ENCODE results near the gene OR13A1. TPM values are rescaled to one million over a fixed set of nuclear protein-coding genes. Genes with fewer than 3 reads are reported as not detected.
"Not testable (repeated sequence)": the region's sequence is repeated elsewhere in the genome, so short reads cannot be mapped to it uniquely, and the experiment has no call there.

The OR13A1 gene
- total and polyA plus RNA-seq, 11 donors: 0.04 to 0.16 (median 0.10) TPM; not detected in 8

DNA sequence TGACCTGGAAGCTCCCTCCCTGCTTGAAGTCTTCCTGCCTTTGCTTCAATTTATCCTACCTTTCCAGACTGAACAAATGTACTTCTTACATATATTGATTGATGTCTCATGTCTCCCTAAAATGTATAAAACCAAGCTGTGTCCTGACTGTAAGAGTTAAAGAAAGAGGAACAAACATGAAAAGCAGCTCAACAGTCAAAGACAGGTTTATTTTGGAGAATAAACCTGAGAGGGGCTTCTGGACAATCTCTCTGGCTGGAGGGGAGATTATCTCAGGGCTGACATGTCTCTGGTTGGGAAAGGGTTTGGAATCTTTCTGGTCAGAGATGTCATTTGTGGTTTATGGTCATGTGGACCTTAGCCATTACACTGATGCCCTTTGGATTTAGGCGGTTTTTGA, 41.0 kb downstream of the OR13A1 start:
- DNase-seq (no peak), ATAC-seq (no peak)
- Histone ChIP-seq H3K27ac (no peak overlapping the region), H3K27me3 (no peaks in the 10 kb centered on the region), H3K4me3 (no peak overlapping the region), H3K9me3 (peaks cover 0 to 13% (median 0%) of the 10 kb centered on the region in 12 donors), H3K4me1 (peaks cover 0 to under 1% (median 0%) of the 10 kb centered on the region in 12 donors), H3K36me3 (no peaks in the 10 kb centered on the region)
- WGBS, 4 donors: 86 to 93% (median 89%) methylated on average over 1 of the region's 1 CpG
- TF ChIP-seq CTCF (IDR thresholded peaks at IDR 0.05): no peak
- no peak for TF ChIP-seq POLR2A (IDR thresholded peaks at IDR 0.05)
- intact Hi-C loops (cut with DNase I): no loop called here

DNA sequence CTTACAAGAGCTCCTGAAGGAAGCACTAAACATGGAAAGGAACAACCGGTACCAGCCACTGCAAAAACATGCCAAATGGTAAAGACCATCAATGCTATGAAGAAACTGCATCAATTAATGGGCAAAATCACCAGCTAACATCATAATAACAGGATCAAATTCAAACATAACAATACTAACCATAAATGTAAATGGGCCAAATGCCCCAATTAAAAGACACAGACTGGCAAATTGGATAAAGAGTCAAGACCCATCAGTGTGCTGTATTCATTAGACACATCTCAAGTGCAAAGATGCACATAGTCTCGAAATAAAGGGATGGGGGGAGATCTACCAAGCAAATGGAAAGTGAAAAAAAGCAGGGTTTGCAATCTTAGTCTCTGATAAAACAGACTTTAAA, 47.6 kb downstream of the OR13A1 start:
- ATAC-seq; DNase-seq; intact Hi-C loops (cut with DNase I); H3K27ac ChIP-seq; H3K4me3 ChIP-seq; H3K4me1 ChIP-seq; H3K36me3 ChIP-seq: not testable (repeated sequence)
- 60 to 70% (median 67%) methylated on average over 2 of the region's 2 CpGs for WGBS, 4 donors
- Histone ChIP-seq H3K9me3 (peaks cover 0 to 29% (median 3%) of the 10 kb centered on the region in 12 donors), H3K27me3 (peaks cover 0 to 11% (median 0%) of the 10 kb centered on the region in 9 donors)

DNA sequence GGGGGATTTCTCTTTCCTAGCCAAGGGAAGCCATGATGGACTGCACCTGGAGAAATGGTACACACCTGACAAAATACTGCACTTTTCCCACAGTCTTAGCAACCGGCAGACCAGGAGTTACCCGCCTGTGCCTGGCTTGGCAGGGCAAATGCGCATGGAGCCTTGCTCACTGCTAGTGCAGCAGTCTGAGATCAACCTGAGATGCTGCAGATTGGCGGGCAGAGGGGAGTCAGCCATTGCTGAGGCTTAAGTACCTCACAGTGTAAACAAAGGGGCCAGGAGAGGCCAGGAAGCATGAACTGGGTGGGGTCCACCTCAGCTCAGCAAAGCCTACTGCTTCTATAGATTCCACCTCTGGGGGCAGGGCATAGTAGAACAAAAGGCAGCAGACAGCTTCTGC, 49.4 kb downstream of the OR13A1 start:
- DNase-seq (no peak), ATAC-seq (no peak)
- no peak overlapping the region for H3K4me3 ChIP-seq
- peaks cover 0 to 23% (median 0%) of the 10 kb centered on the region in 9 donors for H3K27me3 ChIP-seq
- TF ChIP-seq POLR2A (IDR thresholded peaks at IDR 0.05) (no peak), CTCF (IDR thresholded peaks at IDR 0.05) (no peak)
- 73 to 94% (median 89%) methylated on average over 4 of the region's 4 CpGs for WGBS, 4 donors
- intact Hi-C loops (cut with DNase I): no loop called here
- H3K27ac ChIP-seq: no peak overlapping the region
- H3K36me3 ChIP-seq: no peaks in the 10 kb centered on the region
- H3K9me3 ChIP-seq: peaks cover 0 to 29% (median 3%) of the 10 kb centered on the region in 12 donors
- H3K4me1 ChIP-seq: no peaks in the 10 kb centered on the region

- Histone ChIP-seq H3K9me3 (peaks cover 0 to 16% (median 3%) of the 10 kb centered on the region in 12 donors), H3K4me3 (no peak overlapping the region), H3K36me3 (no peaks in the 10 kb centered on the region), H3K27me3 (peaks cover 0 to 23% (median 0%) of the 10 kb centered on the region in 9 donors), H3K27ac (no peak overlapping the region), H3K4me1 (no peaks in the 10 kb centered on the region)
- ATAC-seq: no peak
- intact Hi-C loops (cut with DNase I): no loop called here
- TF ChIP-seq POLR2A (IDR thresholded peaks at IDR 0.05) (no peak), CTCF (IDR thresholded peaks at IDR 0.05) (no peak)
- WGBS, 4 donors: 55 to 73% (median 63%) methylated on average over 2 of the region's 2 CpGs
- DNase-seq: no peak
These were observed 53.5 kb downstream of the OR13A1 start for GRCh38 chr10:45261946-45262345.

DNA sequence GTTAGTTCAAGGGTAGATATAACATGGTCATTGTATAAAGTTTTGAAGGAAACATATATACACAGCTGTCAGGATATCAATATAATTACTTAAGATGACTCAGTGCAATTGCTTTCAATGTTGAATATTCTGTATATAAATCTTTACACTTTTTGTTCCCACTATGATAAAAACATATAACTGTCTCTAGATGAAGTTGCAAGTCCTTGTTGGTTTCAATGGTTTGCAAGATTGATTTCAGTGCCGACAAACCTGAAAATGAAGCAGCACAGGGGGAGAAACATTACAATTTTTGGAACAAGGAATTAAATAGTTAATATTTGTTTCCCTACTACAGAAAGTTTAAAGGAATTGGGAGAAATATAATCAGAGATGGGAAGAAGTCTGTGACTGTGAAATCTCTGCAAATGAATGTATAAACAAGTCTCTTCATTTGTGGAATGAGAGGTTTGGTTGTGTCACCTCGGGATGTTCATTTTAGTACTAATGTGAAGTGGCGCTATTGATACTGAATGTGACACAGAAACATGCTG, 54.1 kb downstream of the OR13A1 start:
- ATAC-seq (no peak), DNase-seq (no peak)
- intact Hi-C loops (cut with DNase I): no loop called here
- 86 to 91% (median 90%) methylated on average over 3 of the region's 3 CpGs for WGBS, 4 donors
- H3K36me3 ChIP-seq: no peaks in the 10 kb centered on the region
- no peaks in the 10 kb centered on the region for H3K4me1 ChIP-seq
- peaks cover 0 to 23% (median 0%) of the 10 kb centered on the region in 9 donors for H3K27me3 ChIP-seq
- H3K4me3 ChIP-seq: no peak overlapping the region
- TF ChIP-seq POLR2A (IDR thresholded peaks at IDR 0.05) (no peak), CTCF (IDR thresholded peaks at IDR 0.05) (no peak)
- no peak overlapping the region for H3K27ac ChIP-seq
- peaks cover 0 to 16% (median 3%) of the 10 kb centered on the region in 12 donors for H3K9me3 ChIP-seq

DNA sequence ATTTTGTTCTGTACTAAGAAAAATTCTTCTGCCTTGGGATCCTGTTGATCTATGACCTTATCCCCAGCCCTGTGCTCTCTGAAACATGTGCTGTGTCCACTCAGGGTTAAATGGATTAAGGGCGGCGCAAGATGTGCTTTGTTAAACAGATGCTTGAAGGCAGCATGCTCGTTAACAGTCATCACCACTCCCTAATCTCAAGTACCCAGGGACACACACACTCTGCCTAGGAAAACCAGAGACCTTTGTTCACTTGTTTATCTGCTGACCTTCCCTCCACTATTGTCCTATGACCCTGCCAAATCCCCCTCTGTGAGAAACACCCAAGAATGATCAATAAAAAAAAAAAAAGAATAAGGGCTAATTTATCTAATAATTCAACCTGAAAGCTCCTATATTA, 54.8 kb downstream of the OR13A1 start:
- H3K27ac ChIP-seq; ATAC-seq; DNase-seq; H3K36me3 ChIP-seq; H3K4me3 ChIP-seq; H3K4me1 ChIP-seq; intact Hi-C loops (cut with DNase I): not testable (repeated sequence)
- Histone ChIP-seq H3K9me3 (peaks cover 0 to 15% (median 3%) of the 10 kb centered on the region in 12 donors), H3K27me3 (peaks cover 0 to 23% (median 0%) of the 10 kb centered on the region in 9 donors)
- WGBS, 4 donors: 25 to 48% (median 41%) methylated on average over 3 of the region's 3 CpGs

GRCh38 chr10:45259786-45260495, 55.5 kb downstream of the OR13A1 start:
- H3K36me3 ChIP-seq, DNase-seq, H3K9me3 ChIP-seq, ATAC-seq, H3K27ac ChIP-seq, H3K4me1 ChIP-seq, H3K4me3 ChIP-seq: not testable (repeated sequence)
- intact Hi-C loops (cut with DNase I): loop anchor here in 4 of 10 donors (10.0 kb wide), 2 partner anchors 195 to 205 kb away; no protein-coding TSS in a partner anchor
- peaks cover 0 to 23% (median 0%) of the 10 kb centered on the region in 9 donors for H3K27me3 ChIP-seq
- WGBS, 4 donors: 83 to 91% (median 90%) methylated on average over 2 to 44 of the region's 50 CpGs
